ENCODE measurements around the gene SRGAP3. TPM values are rescaled to one million over a fixed set of nuclear protein-coding genes. Genes with fewer than 3 reads are reported as not detected.

Gene SRGAP3
- total RNA-seq, 1 experiment from 2014 or later = 1.3 TPM

GRCh38 chr3:9201266-9201665 lies 48.2 kb downstream of the SRGAP3 start:
- Histone ChIP-seq H3K9ac (ENCODE audit: low read length) (no peak overlapping the region), H3K4me2 (ENCODE audit: low read depth, low read length, poor library complexity, severe bottlenecking) (no peak overlapping the region), H3K27me3 (ENCODE audit: low read length) (no peaks in the 10 kb centered on the region), H3K9me3 (ENCODE audit: low read length) (no peaks in the 10 kb centered on the region), H3K9me2 (replicated peaks; ENCODE audit: insufficient read depth, low read length) (no peaks in the 10 kb centered on the region), H3K79me2 (ENCODE audit: low read length) (no peaks in the 10 kb centered on the region), H3K27ac (ENCODE audit: low read length) (no peak overlapping the region), H3K36me3 (ENCODE audit: insufficient read depth, low read length) (no peaks in the 10 kb centered on the region), H2AFZ (ENCODE audit: low read length) (no peak overlapping the region), H3K4me3 (ENCODE audit: low read length) (no peak overlapping the region), H4K20me1 (ENCODE audit: insufficient read depth, low read depth, low read length) (no peaks in the 10 kb centered on the region), H3K4me1 (ENCODE audit: low read length) (no peaks in the 10 kb centered on the region)
- no peak for DNase-seq

GRCh38 chr3:9199775-9200174 lies 49.7 kb downstream of the SRGAP3 start:
- Histone ChIP-seq H4K20me1 (ENCODE audit: insufficient read depth, low read depth, low read length) (no peaks in the 10 kb centered on the region), H3K79me2 (ENCODE audit: low read length) (no peaks in the 10 kb centered on the region), H3K4me1 (ENCODE audit: low read length) (peaks cover 2% of the 10 kb centered on the region; the same call in 1 of the 2 replicates), H3K9me2 (replicated peaks; ENCODE audit: insufficient read depth, low read length) (no peaks in the 10 kb centered on the region), H3K9me3 (ENCODE audit: low read length) (no peaks in the 10 kb centered on the region), H3K27me3 (ENCODE audit: low read length) (no peaks in the 10 kb centered on the region), H3K4me3 (ENCODE audit: low read length) (no peak overlapping the region), H3K36me3 (ENCODE audit: insufficient read depth, low read length) (no peaks in the 10 kb centered on the region), H3K27ac (ENCODE audit: low read length) (no peak overlapping the region), H3K9ac (ENCODE audit: low read length) (no peak overlapping the region), H2AFZ (ENCODE audit: low read length) (no peak overlapping the region), H3K4me2 (ENCODE audit: low read depth, low read length, poor library complexity, severe bottlenecking) (no peak overlapping the region)
- no peak for DNase-seq

GRCh38 chr3:9198899-9199335 lies 50.5 kb downstream of the SRGAP3 start:
- H3K79me2 ChIP-seq (ENCODE audit: low read length) = no peaks in the 10 kb centered on the region
- H3K27ac ChIP-seq (ENCODE audit: low read length) = no peak overlapping the region
- H3K36me3 ChIP-seq (ENCODE audit: insufficient read depth, low read length) = no peaks in the 10 kb centered on the region
- no peak overlapping the region for H3K4me2 ChIP-seq (ENCODE audit: low read depth, low read length, poor library complexity, severe bottlenecking)
- H3K9me3 ChIP-seq (ENCODE audit: low read length) = no peaks in the 10 kb centered on the region
- H3K27me3 ChIP-seq (ENCODE audit: low read length) = no peaks in the 10 kb centered on the region
- no peaks in the 10 kb centered on the region for H3K9me2 ChIP-seq (replicated peaks; ENCODE audit: insufficient read depth, low read length)
- no peak overlapping the region for H2AFZ ChIP-seq (ENCODE audit: low read length)
- no peak for DNase-seq
- no peaks in the 10 kb centered on the region for H4K20me1 ChIP-seq (ENCODE audit: insufficient read depth, low read depth, low read length)
- peaks cover 10% of the 10 kb centered on the region for H3K4me1 ChIP-seq (ENCODE audit: low read length)
- no peak overlapping the region for H3K4me3 ChIP-seq (ENCODE audit: low read length)
- H3K9ac ChIP-seq (ENCODE audit: low read length) = no peak overlapping the region

- no peak overlapping the region for H3K27ac ChIP-seq (ENCODE audit: low read length)
- H3K9ac ChIP-seq (ENCODE audit: low read length) = no peak overlapping the region
- H3K9me3 ChIP-seq (ENCODE audit: low read length) = no peaks in the 10 kb centered on the region
- H3K4me1 ChIP-seq (ENCODE audit: low read length) = peaks cover 16% of the 10 kb centered on the region
- H3K27me3 ChIP-seq (ENCODE audit: low read length) = no peaks in the 10 kb centered on the region
- no peak overlapping the region for H3K4me2 ChIP-seq (ENCODE audit: low read depth, low read length, poor library complexity, severe bottlenecking)
- no peak overlapping the region for H3K4me3 ChIP-seq (ENCODE audit: low read length)
- H3K36me3 ChIP-seq (ENCODE audit: insufficient read depth, low read length) = no peaks in the 10 kb centered on the region
- no peaks in the 10 kb centered on the region for H4K20me1 ChIP-seq (ENCODE audit: insufficient read depth, low read depth, low read length)
- H3K79me2 ChIP-seq (ENCODE audit: low read length) = no peaks in the 10 kb centered on the region
- no peak overlapping the region for H2AFZ ChIP-seq (ENCODE audit: low read length)
- no peaks in the 10 kb centered on the region for H3K9me2 ChIP-seq (replicated peaks; ENCODE audit: insufficient read depth, low read length)
- DNase-seq = no peak
Observed at GRCh38 chr3:9198261-9198660, 51.2 kb downstream of the SRGAP3 start.

- peaks cover 16% of the 10 kb centered on the region for H3K4me1 ChIP-seq (ENCODE audit: low read length)
- H4K20me1 ChIP-seq (ENCODE audit: insufficient read depth, low read depth, low read length) = no peaks in the 10 kb centered on the region
- H3K4me2 ChIP-seq (ENCODE audit: low read depth, low read length, poor library complexity, severe bottlenecking) = no peak overlapping the region
- no peaks in the 10 kb centered on the region for H3K9me2 ChIP-seq (replicated peaks; ENCODE audit: insufficient read depth, low read length)
- no peak overlapping the region for H3K27ac ChIP-seq (ENCODE audit: low read length)
- H3K79me2 ChIP-seq (ENCODE audit: low read length) = no peaks in the 10 kb centered on the region
- no peaks in the 10 kb centered on the region for H3K36me3 ChIP-seq (ENCODE audit: insufficient read depth, low read length)
- no peak overlapping the region for H2AFZ ChIP-seq (ENCODE audit: low read length)
- H3K9me3 ChIP-seq (ENCODE audit: low read length) = no peaks in the 10 kb centered on the region
- no peak for DNase-seq
- no peaks in the 10 kb centered on the region for H3K27me3 ChIP-seq (ENCODE audit: low read length)
- no peak overlapping the region for H3K9ac ChIP-seq (ENCODE audit: low read length)
- no peak overlapping the region for H3K4me3 ChIP-seq (ENCODE audit: low read length)
Observed at GRCh38 chr3:9196020-9196419, 53.4 kb downstream of the SRGAP3 start.

GRCh38 chr3:9195390-9195789 lies 54.1 kb downstream of the SRGAP3 start:
- no peaks in the 10 kb centered on the region for H3K9me2 ChIP-seq (replicated peaks; ENCODE audit: insufficient read depth, low read length)
- H3K27me3 ChIP-seq (ENCODE audit: low read length) = no peaks in the 10 kb centered on the region
- no peak for DNase-seq
- H2AFZ ChIP-seq (ENCODE audit: low read length) = no peak overlapping the region
- no peaks in the 10 kb centered on the region for H4K20me1 ChIP-seq (ENCODE audit: insufficient read depth, low read depth, low read length)
- no peak overlapping the region for H3K27ac ChIP-seq (ENCODE audit: low read length)
- peaks cover 16% of the 10 kb centered on the region for H3K4me1 ChIP-seq (ENCODE audit: low read length)
- no peaks in the 10 kb centered on the region for H3K79me2 ChIP-seq (ENCODE audit: low read length)
- no peaks in the 10 kb centered on the region for H3K9me3 ChIP-seq (ENCODE audit: low read length)
- H3K4me2 ChIP-seq (ENCODE audit: low read depth, low read length, poor library complexity, severe bottlenecking) = no peak overlapping the region
- no peaks in the 10 kb centered on the region for H3K36me3 ChIP-seq (ENCODE audit: insufficient read depth, low read length)
- H3K4me3 ChIP-seq (ENCODE audit: low read length) = no peak overlapping the region
- H3K9ac ChIP-seq (ENCODE audit: low read length) = no peak overlapping the region

- Histone ChIP-seq H4K20me1 (ENCODE audit: insufficient read depth, low read depth, low read length) (no peaks in the 10 kb centered on the region), H3K9me2 (replicated peaks; ENCODE audit: insufficient read depth, low read length) (no peaks in the 10 kb centered on the region), H3K4me1 (ENCODE audit: low read length) (peaks cover 16% of the 10 kb centered on the region), H3K27ac (ENCODE audit: low read length) (no peak overlapping the region), H3K9me3 (ENCODE audit: low read length) (no peaks in the 10 kb centered on the region), H2AFZ (ENCODE audit: low read length) (no peak overlapping the region), H3K9ac (ENCODE audit: low read length) (no peak overlapping the region), H3K79me2 (ENCODE audit: low read length) (no peaks in the 10 kb centered on the region), H3K27me3 (ENCODE audit: low read length) (no peaks in the 10 kb centered on the region), H3K4me2 (ENCODE audit: low read depth, low read length, poor library complexity, severe bottlenecking) (no peak overlapping the region), H3K36me3 (ENCODE audit: insufficient read depth, low read length) (no peaks in the 10 kb centered on the region), H3K4me3 (ENCODE audit: low read length) (no peak overlapping the region)
- DNase-seq = no peak
Observed at GRCh38 chr3:9194509-9195184, 54.8 kb downstream of the SRGAP3 start.

- DNase-seq = no peak
- Histone ChIP-seq H2AFZ (ENCODE audit: low read length) (no peak overlapping the region), H3K4me3 (ENCODE audit: low read length) (no peak overlapping the region), H3K9ac (ENCODE audit: low read length) (no peak overlapping the region), H3K4me2 (ENCODE audit: low read depth, low read length, poor library complexity, severe bottlenecking) (no peak overlapping the region), H4K20me1 (ENCODE audit: insufficient read depth, low read depth, low read length) (no peaks in the 10 kb centered on the region), H3K27ac (ENCODE audit: low read length) (no peak overlapping the region), H3K9me3 (ENCODE audit: low read length) (no peaks in the 10 kb centered on the region), H3K79me2 (ENCODE audit: low read length) (no peaks in the 10 kb centered on the region), H3K4me1 (ENCODE audit: low read length) (peaks cover 17% of the 10 kb centered on the region), H3K9me2 (replicated peaks; ENCODE audit: insufficient read depth, low read length) (no peaks in the 10 kb centered on the region), H3K27me3 (ENCODE audit: low read length) (no peaks in the 10 kb centered on the region), H3K36me3 (ENCODE audit: insufficient read depth, low read length) (no peaks in the 10 kb centered on the region)
Observed at GRCh38 chr3:9193633-9194195, 55.7 kb downstream of the SRGAP3 start.

All from Karpas-422 (cell line).